HG03342 (cell line): Measurements from ENCODE around the gene HIP1.
"Not testable (repeated sequence)": the region's sequence is repeated elsewhere in the genome, so short reads cannot be mapped to it uniquely, and the experiment has no call there.

Experiments
- ATAC-seq: cut with Tn5 transposase; IDR thresholded peaks from one replicate; pipeline ENCODE4 v1.9.1; 2021; ENCODE audit warnings: mild to moderate bottlenecking, moderate library complexity; ENCODE audit not compliant: unreplicated experiment

Gene HIP1

DNA sequence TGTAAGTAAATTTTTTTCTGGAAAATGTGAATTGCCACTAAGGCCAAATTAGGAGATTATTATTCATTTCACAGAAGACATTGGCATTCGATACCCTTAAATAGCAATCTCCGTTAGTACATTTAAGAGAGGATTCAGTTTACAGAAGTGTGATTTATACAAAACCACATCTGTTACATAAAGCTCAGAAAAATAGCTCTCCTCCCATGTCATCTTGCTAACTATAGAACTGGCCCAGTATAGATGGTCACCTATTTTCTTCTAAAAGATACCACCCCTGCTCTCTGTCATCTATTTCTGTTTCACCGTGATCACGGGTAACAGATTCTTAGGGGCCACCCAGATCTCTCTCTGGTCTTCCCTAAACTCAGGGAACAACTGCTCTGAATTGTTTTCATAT, 119.1 kb downstream of the HIP1 start:
- no peak for ATAC-seq

DNA sequence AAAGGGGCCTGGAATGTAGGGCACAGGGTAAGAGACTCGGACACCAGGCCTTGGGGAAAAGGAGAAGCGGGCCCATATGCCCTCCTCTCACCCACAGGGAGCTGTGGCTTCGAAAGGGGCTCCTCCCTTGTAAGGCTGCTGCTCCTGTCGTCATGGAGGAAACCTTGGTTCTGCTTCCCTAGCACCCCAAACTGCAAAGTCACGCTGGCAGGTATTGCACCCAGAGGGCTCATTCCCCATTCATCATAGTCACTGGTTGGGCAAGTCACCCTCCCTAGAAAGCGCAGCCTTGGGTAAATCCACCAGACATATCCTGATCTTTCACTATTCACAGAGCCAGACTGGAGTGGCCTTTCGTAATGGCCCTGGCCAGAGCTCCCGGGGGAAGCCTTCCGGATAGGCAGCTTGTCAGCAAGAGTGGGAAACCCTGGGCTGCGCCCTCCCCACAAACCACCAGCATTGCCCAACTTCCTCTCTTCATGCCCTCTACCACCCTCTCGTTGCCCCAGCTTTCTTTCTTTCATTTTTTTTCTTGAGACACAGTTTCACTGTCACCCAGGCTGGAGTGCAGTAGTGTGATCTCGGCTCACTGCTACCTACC, 121.0 kb downstream of the HIP1 start:
- ATAC-seq, result no peak

DNA sequence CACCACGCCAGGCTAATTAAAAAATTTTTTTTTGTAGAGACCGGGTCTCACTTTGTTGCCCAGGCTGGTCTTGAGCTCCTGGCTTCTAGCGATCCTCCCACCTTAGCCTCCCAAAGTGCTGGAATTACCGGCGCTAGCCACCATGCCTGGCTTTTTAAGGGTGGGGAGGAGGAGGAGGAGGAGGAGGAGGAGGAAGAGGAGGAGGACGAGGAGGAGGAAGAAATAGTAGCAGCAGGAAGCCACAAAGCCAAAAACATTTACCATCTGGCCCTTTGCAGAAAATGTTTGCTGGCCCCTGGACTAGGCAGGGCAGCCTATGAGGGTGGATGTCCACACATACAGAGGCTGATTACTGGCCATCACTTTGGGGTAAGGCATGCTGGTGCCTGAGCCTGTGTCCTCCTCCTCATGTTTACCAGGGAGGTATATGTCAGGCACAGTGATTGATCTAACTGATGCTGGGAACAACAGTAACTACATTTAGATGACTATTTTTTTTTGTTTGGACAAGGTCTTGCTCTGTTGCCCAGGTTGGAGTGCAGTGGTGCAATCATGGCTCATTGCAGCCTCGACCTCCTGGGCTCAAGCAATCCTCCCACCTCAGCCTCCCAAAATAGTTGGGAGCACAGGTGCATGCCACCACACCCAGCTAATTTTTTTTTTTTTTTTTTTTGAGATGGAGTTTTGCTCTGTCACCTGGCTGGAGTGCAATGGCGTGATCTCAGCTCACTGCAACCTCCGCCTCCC, 122.1 kb downstream of the HIP1 start:
- no peak for ATAC-seq

DNA sequence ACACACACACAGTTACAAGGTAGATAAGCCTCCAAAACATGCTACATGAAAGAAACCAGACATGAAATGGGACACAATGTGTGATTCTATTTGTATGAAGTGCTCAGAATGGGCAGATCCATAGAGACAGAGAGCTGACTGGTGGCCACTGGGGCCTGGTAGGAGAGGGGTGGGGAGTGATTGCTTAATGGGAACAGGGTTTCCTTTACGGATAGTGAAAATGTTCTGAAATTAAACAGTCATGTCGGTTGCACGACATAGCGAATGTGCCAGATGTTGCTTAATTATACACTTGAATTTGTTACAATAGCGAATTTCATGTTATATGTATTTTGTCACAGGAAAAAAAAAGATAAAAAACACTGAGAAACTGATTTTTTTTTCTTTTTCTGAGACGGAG, 124.3 kb downstream of the HIP1 start:
- no peak for ATAC-seq

DNA sequence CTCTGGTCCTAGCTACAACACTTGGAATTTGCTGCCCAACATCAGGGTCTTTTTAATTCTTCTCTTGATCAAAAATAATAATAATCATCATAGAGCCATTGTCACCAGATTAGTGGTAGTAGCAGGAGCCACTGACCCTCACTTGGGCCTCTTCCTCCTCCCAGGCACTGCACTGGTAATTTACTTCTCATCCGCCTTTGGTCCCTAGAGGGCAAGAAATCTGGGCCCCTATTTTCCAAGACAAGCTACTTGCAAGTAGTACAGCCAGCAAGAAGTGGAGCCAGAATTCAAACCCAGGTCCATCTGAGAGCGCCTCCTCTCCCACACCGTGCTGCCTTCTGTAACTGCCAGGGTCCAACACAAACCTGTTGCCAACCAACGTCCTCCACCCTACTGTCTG, 125.4 kb downstream of the HIP1 start:
- ATAC-seq, result no peak

DNA sequence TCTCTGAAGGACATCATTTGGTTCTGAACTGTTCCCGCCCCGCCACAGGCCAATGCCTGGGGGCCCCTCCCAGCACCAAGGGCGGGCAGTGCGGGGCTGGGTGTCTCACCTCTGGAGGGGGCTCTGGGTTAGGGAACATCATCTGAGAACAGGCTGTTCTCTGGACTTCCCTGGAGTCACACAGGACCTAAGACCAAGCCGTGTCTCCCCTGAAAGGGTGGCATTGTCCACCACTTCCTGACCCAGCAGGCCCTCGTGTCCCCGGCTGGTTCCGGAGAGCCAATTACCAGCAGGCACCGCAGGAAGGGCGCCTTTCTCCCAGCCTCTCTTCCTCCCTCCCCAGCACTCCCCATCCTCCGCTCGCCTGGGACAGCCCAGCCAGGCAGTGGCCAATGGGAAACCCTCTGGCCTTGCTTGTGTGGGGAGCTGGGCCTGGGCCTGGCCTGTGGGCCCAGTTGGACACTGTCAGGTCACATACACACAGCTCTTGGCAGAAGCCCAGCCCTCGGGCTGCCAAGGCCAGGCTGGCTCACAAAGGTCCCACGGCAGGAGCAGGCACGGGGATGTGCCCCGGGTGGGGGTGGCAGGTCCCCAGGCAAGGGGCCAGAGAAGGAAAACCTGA, 127.1 kb downstream of the HIP1 start:
- no peak for ATAC-seq

DNA sequence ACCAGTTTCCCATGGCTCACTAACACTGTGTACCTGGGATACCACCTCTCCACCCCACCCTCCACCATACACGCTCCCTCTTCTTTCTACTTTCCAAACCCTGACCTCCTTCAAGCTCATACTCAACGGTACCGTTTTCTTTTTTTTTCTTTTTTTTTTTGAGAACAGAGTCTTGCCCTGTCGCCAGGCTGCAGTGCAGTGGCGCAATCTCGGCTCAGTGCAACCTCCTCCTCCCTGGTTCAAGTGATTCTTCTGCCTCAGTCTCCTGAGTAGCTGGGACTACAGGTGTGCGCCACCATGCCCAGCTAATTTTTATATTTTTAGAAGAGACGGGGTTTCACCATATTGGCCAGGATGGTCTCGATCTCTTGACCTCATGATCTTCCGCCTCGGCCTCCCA, 129.3 kb downstream of the HIP1 start:
- ATAC-seq, result not testable (repeated sequence)

DNA sequence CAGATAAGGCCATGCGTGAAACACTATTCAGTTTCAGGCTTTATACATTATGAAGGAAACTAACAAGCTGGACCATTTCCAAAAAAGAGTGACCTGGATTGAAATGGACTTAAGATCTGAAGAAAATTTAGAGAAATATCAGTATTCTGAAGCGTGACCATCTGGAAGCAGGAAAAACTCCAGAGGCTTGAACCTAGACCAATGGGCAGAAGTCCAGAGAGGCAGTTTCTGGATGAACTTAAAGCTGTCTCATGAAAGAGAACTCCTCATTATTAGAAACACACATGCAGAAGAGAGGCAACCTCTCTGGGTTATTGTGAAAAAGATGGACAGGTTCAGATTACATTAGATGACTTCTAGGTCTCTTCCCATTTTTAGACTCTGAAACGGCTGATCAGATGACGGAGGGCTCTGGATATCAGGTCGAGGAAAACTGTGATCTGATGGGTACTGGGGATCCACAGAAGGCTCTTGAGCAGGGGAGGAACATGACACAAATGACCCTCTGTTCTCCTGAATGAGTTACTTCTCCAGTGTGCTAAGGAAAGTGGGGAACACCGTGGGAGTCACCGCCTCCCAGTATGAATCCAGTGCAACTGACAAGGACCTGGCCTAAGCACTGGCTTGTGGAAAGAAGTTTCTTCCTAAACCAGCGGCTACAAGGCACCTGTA, 130.2 kb downstream of the HIP1 start:
- no peak for ATAC-seq

DNA sequence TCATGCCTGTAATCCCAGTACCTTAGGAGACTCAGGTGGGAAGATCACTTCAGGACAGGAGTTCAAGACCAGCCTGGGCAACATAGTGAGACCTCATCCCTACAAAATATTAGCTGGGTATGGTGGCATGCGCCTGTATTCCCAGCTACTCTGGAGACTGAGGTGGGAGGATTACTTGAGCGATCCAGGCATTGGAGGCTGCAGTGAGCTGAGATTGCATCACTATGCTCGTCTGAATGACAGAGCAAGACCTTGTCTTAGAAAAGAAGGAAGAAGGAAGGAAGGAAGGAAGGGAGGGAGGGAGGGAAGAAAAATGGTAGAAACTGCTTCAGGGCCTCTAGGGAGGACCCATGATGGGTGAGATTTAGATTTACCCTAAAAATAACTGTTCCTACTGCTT, 134.3 kb downstream of the HIP1 start:
- ATAC-seq, result no peak

DNA sequence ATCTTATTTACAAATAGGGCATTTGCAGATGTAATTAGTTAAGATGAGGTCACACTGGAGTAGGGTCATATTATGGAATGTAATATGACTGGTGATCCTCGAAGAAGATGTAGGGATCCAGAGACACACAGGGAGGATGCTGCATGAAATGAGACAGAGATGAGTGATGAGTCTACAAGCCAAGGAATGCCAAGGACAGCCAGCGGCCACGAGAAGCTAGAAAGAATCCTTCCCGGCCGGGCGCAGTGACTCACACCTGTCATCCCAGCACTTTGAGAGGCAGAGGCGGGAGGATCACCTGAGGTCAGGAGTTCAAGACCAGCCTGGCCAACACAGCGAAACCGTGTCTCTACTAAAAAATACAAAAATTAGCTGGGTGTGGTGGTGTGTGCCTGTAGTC, 135.9 kb downstream of the HIP1 start:
- ATAC-seq, result not testable (repeated sequence)

DNA sequence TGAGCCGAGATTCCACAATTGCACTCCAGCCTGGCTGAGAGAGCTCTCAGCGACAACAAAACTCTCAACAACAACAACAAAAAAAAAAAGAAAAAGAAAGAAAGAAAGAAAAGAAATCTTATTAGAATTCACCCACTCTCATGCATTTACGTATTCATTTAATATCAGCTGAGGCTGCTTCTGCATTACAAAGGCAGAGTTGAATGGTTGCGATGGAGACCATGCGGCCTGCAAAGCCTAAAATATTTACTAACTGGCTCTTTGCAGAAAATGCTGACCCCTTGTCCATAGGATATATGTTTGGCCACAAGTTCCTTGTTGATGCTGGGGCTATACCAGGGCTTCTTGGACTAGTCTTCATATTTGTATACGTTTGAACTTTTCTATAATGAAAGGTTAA, 137.2 kb downstream of the HIP1 start:
- no peak for ATAC-seq

DNA sequence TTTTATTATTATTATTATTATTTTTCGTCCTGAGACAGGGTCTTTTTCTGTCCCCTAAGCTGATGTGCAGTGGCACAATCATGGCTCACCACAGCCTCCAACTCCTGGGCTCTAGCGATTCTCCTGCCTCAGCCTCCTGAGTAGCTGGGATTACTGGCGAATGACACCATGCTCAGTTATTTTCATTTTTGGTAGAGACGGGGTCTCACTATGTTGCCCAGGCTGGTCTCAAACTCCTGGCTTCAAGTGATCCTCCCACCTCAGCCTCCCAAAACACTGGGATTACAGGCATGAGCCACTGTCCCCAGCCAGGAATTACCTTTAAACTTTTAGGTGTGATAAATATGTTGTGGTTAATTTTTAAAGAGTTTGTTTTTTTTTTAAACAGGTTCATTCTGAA, 138.0 kb downstream of the HIP1 start:
- ATAC-seq, result not testable (repeated sequence)

DNA sequence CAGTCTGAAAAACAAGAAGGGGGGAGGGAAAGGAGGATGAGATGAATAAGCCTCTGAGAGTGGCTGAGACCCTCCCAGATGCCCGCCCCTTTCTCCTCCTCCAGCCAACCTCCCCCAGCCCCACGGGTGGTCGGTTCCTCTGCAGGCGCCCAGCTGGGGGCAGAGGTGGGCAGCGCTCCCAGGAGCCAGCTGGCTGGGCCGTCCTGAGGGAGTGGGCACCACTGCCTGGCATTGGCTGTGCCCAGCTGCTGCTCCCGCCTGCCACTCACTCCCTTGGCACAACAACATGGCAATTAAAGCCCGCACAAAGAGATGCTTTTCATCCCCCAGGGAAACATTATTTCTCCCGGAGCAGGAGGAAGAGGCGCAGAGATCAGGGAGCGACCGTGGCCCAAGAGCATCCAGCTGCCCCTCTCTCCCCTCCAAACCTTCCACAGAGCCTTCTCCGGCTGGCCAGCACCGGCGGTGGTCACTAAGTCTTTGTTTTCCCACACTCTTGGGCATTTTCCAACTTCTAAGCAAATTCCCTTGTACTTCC, 139.4 kb downstream of the HIP1 start:
- no peak for ATAC-seq

DNA sequence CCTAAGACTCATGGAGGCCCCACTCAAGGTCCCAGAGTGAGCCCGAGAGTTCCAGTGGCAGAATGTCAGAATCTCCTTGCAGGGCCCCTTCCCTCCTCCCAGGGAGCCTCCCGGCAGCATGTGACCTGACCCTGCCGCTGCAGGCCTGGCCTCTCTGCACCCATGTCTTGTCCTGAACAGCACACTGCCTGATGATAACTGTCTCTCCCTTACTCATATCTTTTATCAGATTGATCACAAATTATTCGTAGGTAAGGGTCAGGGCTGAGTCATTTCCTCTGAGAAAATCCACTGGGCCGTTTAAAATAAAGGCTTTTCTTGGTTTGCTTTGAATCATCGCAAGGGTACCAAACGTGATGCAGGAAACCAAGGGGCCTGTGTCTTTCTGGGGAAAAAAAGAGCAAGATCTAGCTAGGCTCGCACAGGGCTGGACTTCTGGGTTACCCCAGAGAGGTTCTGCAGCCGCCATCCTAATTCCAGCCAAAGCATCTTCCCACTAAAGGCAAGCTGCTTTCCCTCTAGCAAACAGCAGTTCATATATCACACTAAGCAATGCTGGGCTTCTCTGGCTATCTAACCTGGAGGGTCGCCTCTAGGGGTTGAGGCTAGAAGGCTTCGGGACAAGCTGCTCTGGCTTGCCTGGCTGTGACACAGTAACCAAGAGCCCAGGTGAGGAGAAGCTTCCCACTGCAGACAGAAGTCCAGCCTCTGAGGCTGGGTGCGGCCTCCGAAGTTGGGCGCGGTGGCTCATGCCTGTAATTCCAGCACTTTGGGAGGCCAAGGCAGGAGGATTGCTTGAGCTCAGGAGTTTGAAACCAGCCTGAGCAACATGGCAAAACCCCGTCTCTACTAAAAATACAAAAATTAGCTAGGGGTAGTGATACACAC, 141.8 kb downstream of the HIP1 start:
- ATAC-seq, result no peak

DNA sequence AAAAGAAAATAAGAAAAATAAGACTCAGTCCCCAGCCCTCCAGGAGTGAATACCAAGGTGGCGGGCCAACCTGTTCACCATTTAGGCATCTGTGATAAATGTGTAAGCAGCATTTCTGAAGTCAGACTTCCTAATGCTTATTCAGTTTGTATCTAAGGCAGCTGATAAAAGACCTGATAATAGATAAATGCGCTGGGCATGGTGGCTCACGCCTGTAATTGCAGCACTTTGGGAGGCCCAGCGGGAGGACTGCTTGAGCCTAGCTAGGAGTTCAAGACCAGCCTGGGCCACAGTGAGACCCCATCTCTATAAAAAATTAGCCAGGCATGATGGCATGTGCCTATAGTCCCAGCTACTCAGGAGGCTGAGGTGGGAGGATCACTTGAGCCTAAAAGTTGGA, 143.0 kb downstream of the HIP1 start:
- ATAC-seq, result no peak

DNA sequence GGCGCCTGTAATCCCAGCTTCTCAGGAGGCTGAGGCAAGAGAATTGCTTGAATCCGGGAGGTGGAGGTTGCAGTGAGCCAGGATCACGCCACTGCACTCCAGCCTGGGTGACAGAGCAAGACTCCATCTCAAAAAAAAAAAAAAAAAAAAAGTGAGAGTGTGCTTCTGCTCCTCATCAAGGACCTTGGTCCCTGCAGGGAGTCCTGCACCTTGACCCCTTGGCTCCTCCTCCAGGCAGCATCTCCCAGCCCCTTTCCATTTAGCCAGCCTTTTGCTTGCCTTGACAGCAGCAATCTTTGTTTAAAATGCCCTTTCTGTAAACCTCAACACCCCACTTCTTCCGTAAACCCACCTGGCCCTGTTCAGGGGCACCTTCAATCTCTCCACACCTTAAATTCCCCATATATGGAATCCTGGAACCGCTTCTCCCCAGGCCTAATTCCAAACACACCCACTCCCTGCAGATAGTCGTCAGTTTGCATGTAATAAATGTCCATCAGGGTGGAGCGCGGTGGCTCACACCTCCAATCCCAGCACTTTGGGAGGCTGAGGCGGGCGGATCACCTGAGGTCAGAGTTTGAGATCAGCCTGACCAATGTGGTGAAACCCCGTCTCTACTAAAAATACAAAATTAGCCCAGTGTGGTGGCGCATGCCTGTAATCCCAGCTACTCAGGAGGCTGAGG, 145.1 kb downstream of the HIP1 start:
- ATAC-seq, result not testable (repeated sequence)

DNA sequence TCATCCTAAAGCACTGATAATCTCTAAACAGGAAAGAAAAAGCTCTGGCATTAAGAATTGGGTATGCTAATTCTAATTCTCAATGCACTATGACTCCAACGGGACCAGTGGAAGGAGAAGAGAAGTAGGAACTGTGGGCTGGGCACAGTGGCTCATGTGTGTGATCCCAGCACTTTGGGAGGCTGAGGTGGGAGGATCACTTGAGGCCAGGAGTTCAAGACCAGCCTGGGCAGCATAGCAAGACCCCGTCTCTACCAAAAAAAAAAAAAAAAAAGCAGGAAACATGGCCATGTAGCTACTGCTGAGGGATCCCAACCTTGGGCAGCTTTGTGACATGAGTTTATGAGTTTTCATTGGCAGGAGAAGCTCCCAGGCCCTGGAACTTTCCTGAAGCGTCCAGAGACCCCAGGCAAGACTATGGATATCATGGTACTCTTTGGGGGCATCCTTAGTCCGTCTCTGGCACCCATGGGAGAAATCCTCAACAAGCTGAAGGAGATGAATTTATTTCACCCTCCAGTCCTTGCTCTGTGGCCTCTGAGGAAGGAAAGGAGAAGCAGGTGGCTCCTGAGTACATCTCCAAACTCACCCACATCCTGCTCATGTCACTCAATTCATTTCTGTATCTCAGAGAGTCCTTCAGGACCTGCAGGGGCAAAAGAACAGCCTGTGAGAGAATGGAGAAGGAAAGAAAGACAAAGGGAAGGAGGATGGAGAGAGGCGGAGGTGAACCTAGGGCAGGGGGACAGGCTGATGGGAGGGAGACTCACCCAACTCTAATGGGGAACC, 147.1 kb downstream of the HIP1 start:
- ATAC-seq, result no peak

DNA sequence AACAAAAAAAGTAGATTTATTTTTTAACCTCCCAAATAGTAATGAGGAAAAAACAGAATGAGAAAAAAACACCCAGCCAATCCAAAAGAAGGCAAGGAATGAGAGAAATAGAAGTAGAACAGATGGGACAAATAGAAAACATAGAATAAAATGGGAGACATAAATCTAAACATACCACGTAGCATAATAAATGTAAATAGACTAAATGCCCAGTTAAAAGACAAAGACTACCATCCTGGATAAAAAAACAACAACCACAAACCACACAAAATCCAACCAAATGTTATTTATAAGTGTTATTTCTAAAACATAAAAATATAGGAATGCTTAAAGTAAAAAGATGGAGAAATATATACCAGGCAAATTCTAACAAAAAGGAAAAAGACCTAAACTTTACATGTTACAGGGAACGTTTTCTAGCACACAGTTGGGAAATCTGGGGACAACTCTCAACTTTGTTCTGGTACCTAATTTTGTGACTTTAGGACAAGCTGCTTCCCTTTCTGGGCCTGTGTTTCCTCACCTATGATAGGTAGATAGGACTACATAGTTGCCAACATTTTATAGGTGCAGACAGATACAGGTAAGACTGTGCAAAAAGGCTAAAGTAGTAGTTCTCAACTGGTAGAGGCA, 148.3 kb downstream of the HIP1 start:
- no peak for ATAC-seq

DNA sequence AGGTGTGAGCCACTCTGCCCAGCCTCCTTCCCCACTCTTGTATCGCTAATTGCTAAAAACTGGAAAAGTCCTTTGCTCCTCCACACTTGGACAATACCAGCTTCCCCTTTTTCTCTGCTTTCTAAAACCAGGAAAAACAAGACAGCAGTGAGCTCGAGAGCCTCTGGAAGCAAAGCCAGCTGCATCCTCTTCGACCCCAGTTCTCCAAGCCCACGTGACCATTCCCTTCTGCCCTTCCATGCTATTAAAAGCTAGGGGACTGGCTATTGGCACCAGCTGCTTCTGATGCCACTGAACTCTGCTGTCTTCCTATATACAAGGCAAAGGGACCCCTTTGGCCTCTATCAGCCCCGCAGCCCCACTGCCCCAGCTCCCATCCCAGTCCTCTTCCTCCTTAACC, 154.4 kb downstream of the HIP1 start:
- ATAC-seq, result no peak
